Fibroblast of skin of right biceps (primary cell): Measurements from ENCODE around the gene TENT5A.
"Not testable (repeated sequence)": the region's sequence is repeated elsewhere in the genome, so short reads cannot be mapped to it uniquely, and the experiment has no call there.

Experiments
- DNase-seq: peaks from one replicate; pipeline ENCODE4 v3.0.0-alpha.2; 2013

The TENT5A gene

GRCh38 chr6:81752084-81752920, at the start of gene TENT5A:
Gene TENT5A (minus strand): TSS chr6:81752681. CDS start chr6:81752141, 540 bp downstream.
- DNase-seq: peak; percentile 93

GRCh38 chr6:81801489-81801888, 49.0 kb upstream of the TENT5A start:
- DNase-seq: no peak

- DNase-seq: no peak
These were observed 48.2 kb upstream of the TENT5A start for GRCh38 chr6:81800666-81801065.

- DNase-seq: no peak
These were observed 46.8 kb upstream of the TENT5A start for GRCh38 chr6:81799323-81799722.

GRCh38 chr6:81797591-81797990, 45.1 kb upstream of the TENT5A start:
- no peak for DNase-seq

GRCh38 chr6:81795890-81796289, 43.4 kb upstream of the TENT5A start:
- no peak for DNase-seq

- peak; percentile 44 for DNase-seq
These were observed 41.5 kb upstream of the TENT5A start for GRCh38 chr6:81793821-81794475.

- peak; percentile 39 for DNase-seq
These were observed 40.3 kb upstream of the TENT5A start for GRCh38 chr6:81792826-81793225.

- DNase-seq: no peak
These were observed 39.3 kb upstream of the TENT5A start for GRCh38 chr6:81791756-81792155.

GRCh38 chr6:81790034-81790433, 37.6 kb upstream of the TENT5A start:
- no peak for DNase-seq

- DNase-seq: no peak
These were observed 36.8 kb upstream of the TENT5A start for GRCh38 chr6:81789291-81789690.

GRCh38 chr6:81788748-81789147, 36.3 kb upstream of the TENT5A start:
- no peak for DNase-seq

- no peak for DNase-seq
These were observed 35.0 kb upstream of the TENT5A start for GRCh38 chr6:81787313-81788068.

GRCh38 chr6:81786150-81786549, 33.7 kb upstream of the TENT5A start:
- no peak for DNase-seq

GRCh38 chr6:81785377-81785776, 32.9 kb upstream of the TENT5A start:
- no peak for DNase-seq

GRCh38 chr6:81783893-81784292, 31.4 kb upstream of the TENT5A start:
- no peak for DNase-seq

GRCh38 chr6:81781624-81782023, 29.1 kb upstream of the TENT5A start:
- no peak for DNase-seq

GRCh38 chr6:81777586-81778268, 25.2 kb upstream of the TENT5A start:
- DNase-seq: no peak

- not testable (repeated sequence) for DNase-seq
These were observed 23.7 kb upstream of the TENT5A start for GRCh38 chr6:81776219-81776618.

- DNase-seq: no peak
These were observed 22.1 kb upstream of the TENT5A start for GRCh38 chr6:81774542-81774941.

GRCh38 chr6:81773887-81774286, 21.4 kb upstream of the TENT5A start:
- no peak for DNase-seq

GRCh38 chr6:81772741-81773140, 20.3 kb upstream of the TENT5A start:
- DNase-seq: peak; percentile 70

- DNase-seq: no peak
These were observed 18.6 kb upstream of the TENT5A start for GRCh38 chr6:81771097-81771496.
